Activated CD4-positive, alpha-beta memory T cell treated with anti-CD3 and anti-CD28 coated beads for 36 hours (primary cell): ENCODE measurements around the gene CFHR5. TPM values are rescaled to one million over a fixed set of nuclear protein-coding genes. Genes with fewer than 3 reads are reported as not detected.
"Not testable (repeated sequence)": the region's sequence is repeated elsewhere in the genome, so short reads cannot be mapped to it uniquely, and the experiment has no call there.

Source experiments
- CTCF ChIA-PET: fragments of 350-600 bp; sonication (Branson Sonifier 250); formaldehyde crosslinking; loops from one replicate; lab custom pipeline; 2021; ENCODE audit warnings: antibody characterized with exemption, inconsistent platforms; lab: Charles Lee
- POLR2A ChIA-PET: fragments of 350-600 bp; sonication (Branson Sonifier 250); formaldehyde crosslinking; loops from one replicate; lab custom pipeline; 2021; ENCODE audit warnings: antibody characterized with exemption; lab: Charles Lee
- DNase-seq: peaks from one replicate; pipeline ENCODE4 v3.0.0-alpha.2; 2020
- H3K27ac Mint-ChIP-seq: one replicate; pipeline ENCODE4 v1.8.0; 2021; ENCODE audit warnings: mixed read lengths
- H3K27me3 Mint-ChIP-seq: one replicate; pipeline ENCODE4 v1.8.0; 2021; ENCODE audit warnings: mixed read lengths
- H3K36me3 Mint-ChIP-seq: one replicate; pipeline ENCODE4 v1.8.0; 2021; ENCODE audit warnings: mixed read lengths
- H3K4me1 Mint-ChIP-seq: one replicate; pipeline ENCODE4 v1.8.0; 2021; ENCODE audit warnings: low read depth, mixed read lengths
- H3K4me3 Mint-ChIP-seq: one replicate; pipeline ENCODE4 v1.8.0; 2021; ENCODE audit warnings: mild to moderate bottlenecking, mixed read lengths
- H3K9me3 Mint-ChIP-seq: one replicate; pipeline ENCODE4 v1.8.0; 2021; ENCODE audit warnings: mixed read lengths
- intact Hi-C: fragments of 100-400 bp; cut with micrococcal nuclease; formaldehyde crosslinking; loops from one replicate; pipeline ENCODE4 v1.15.1; 2023
- total RNA-seq, 2 experiments: library from RNA; stranded (reverse); gene quantifications; one replicate each; pipeline ENCODE4 v1.2.3, GENCODE V29; 2021

The CFHR5 gene
- not detected for total RNA-seq

DNA sequence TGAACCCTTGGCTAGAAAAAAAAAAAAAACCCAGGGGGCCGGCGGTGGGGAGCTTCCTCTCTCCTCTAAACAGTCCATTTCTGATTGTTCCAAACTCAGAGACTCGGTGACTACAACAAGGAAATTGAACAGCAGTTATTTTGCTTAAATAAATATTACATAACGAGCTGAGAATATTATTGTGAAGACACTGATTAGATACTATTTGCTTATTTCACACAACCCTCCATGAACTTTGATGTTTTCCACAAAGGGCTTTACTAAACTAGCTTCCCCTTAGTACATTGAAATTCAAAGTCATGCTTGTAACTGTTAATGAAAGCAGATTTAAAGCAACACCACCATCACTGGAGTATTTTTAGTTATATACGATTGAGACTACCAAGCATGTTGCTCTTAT lies at the start of gene CFHR5:
CFHR5 (plus strand) TSS at position 279 of the 400 bp plus-strand sequence; CDS start at position 388, 109 bp downstream.
- POLR2A ChIA-PET: no interaction called here
- H3K4me1 Mint-ChIP-seq: no peaks in the 10 kb centered on the region
- no peak for DNase-seq
- H3K27ac Mint-ChIP-seq: no peak within 1 kb of the TSS
- CTCF ChIA-PET: no interaction called here
- no peaks in the 10 kb centered on the region for H3K9me3 Mint-ChIP-seq
- intact Hi-C loops: no loop called here
- H3K27me3 Mint-ChIP-seq: no peaks in the 10 kb centered on the region
- no peak within 1 kb of the TSS for H3K4me3 Mint-ChIP-seq
- H3K36me3 Mint-ChIP-seq: no peaks in the 10 kb centered on the region

DNA sequence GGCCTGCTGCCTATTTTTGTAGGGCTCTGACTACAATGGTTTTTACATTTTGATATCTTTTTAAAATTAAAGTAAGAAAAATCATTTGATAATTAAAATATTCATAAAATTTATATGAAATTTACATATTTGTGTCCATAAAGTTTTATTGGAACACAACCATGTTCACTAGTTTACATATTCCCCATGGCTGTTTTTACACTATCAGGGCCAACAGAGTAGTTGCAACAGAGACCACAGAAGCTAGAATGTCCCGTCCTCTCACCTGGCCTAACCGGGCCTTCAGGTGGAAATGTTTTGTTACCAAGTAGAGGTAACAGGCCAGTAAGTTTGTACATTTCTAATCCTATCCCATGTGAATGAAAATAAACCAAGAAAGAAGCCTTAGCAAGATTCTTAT lies 44.5 kb upstream of the CFHR5 start:
- H3K4me1 Mint-ChIP-seq, POLR2A ChIA-PET, H3K27ac Mint-ChIP-seq, H3K9me3 Mint-ChIP-seq, intact Hi-C loops, H3K36me3 Mint-ChIP-seq, DNase-seq, CTCF ChIA-PET, H3K27me3 Mint-ChIP-seq, H3K4me3 Mint-ChIP-seq: not testable (repeated sequence)

DNA sequence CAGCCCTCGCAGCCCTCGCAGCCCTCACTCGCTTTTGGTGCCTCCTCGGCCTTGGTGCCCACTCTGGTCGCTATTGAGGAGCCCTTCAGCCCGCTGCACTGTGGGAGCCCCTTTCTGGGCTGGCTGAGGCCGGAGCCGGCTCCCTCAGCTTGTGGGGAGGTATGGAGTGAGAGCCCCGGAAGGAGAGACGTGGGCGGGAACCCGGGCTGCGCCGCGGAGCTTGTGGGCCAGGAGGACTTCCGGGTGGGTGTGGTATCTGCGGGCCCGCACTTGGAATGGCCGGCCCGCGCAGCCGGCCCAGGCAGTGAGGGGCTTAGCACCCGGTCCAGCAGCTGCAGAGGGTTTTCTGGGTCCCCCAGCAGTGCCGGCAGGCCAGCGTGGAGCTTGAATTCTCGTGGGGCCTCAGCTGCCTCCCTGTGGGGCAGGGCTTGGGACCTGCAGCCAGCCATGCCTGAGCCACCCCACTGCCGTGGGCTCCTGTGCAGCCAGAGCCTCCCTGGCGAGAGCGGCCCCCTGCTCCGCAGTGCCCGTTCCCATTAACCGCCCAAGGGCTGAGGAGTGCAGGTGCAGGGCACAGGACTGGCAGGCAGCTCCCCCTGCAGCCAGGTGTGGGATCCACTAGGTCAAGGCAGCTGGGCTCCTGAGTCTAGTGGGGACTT lies 43.7 kb upstream of the CFHR5 start:
- Mint-ChIP-seq H3K9me3 (no peaks in the 10 kb centered on the region), H3K27ac (no peak overlapping the region), H3K36me3 (no peaks in the 10 kb centered on the region), H3K27me3 (no peaks in the 10 kb centered on the region), H3K4me1 (no peaks in the 10 kb centered on the region), H3K4me3 (no peak overlapping the region)
- intact Hi-C loops: no loop called here
- DNase-seq: no peak
- CTCF ChIA-PET: no interaction called here
- POLR2A ChIA-PET: no interaction called here

DNA sequence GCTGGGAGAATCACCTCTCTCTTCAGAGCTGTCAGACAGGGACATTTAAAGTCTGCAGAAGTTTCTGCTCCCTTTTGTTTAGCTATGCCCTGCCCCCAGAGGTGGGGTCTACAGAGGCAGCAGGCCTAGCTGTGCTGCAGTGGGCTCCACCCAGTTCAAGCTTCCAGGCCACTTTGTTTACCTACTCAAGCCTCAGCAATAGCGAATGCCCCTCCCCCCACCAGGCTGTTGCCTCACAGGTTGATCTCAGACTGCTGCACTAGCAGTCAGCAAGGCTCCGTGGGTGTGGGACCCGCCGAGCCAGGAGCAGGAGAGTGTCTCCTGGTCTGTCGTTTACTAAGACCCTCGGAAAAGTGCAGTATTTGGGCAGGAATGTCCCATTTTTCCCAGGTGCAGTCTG lies 35.9 kb upstream of the CFHR5 start:
- H3K27me3 Mint-ChIP-seq, H3K27ac Mint-ChIP-seq, H3K4me3 Mint-ChIP-seq, DNase-seq, intact Hi-C loops, POLR2A ChIA-PET, CTCF ChIA-PET, H3K9me3 Mint-ChIP-seq, H3K36me3 Mint-ChIP-seq, H3K4me1 Mint-ChIP-seq: not testable (repeated sequence)

DNA sequence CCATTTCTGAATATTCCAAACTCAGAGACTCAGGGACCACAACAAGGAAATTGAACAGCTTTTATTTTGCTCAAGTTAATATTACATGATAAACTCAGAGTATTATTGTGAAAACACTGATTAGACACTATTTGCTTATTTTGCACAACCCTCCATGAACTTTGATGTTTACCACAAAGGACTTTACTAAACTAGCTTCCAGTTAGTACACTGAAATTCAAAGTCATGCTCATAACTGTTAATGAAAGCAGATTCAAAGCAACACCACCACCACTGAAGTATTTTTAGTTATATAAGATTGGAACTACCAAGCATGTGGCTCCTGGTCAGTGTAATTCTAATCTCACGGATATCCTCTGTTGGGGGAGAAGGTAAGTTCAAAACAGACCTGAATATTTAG lies 33.8 kb upstream of the CFHR5 start, which contains the start of gene CFHR2:
CFHR2 (plus strand) TSS at position 171 of the 400 bp plus-strand sequence; CDS start at position 314, 143 bp downstream.
- H3K9me3 Mint-ChIP-seq: not testable (repeated sequence)

DNA sequence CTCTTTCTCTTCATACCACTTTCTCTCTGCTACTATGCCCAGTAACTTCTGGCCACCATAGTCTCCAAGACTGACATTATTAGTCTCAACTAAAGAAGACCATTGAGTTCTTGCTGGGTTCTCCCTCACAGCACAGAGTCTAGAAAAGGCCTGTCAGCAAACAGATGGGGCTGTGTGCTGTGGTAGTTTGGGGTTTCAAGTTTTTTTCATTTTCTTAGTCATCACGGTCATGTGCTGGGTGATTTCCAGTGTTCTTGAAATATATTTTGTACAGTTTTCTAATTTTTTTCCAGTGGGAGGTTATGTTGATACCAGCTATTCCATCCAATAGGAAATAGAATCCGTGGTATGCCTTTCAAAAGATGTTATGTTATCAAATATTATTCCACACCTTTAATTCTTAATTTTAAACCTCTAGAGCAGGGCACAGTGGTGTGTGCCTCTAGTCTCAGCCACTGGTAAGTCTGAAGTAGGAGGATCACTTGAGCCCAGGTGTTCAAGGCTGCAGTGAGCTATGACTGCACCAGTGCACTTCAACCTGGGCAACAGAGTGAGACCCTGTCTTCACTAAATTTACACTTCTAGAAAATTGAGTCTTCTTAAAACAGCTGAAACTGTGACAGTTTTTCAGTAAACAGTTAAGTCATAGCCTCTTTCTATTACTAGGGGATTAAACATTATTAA lies 25.5 kb upstream of the CFHR5 start:
- ChIA-PET POLR2A (no interaction called here), CTCF (no interaction called here)
- intact Hi-C loops: no loop called here
- DNase-seq: no peak
- Mint-ChIP-seq H3K4me1 (no peaks in the 10 kb centered on the region), H3K4me3 (no peak overlapping the region), H3K27ac (no peak overlapping the region), H3K9me3 (no peaks in the 10 kb centered on the region), H3K36me3 (no peaks in the 10 kb centered on the region), H3K27me3 (no peaks in the 10 kb centered on the region)

More for the DNA sequence above, 33.8 kb upstream of the CFHR5 start, which contains the start of gene CFHR2:
- H3K27ac Mint-ChIP-seq, H3K36me3 Mint-ChIP-seq, H3K4me1 Mint-ChIP-seq, DNase-seq, H3K27me3 Mint-ChIP-seq, CTCF ChIA-PET, intact Hi-C loops, POLR2A ChIA-PET, H3K4me3 Mint-ChIP-seq: not testable (repeated sequence)

DNA sequence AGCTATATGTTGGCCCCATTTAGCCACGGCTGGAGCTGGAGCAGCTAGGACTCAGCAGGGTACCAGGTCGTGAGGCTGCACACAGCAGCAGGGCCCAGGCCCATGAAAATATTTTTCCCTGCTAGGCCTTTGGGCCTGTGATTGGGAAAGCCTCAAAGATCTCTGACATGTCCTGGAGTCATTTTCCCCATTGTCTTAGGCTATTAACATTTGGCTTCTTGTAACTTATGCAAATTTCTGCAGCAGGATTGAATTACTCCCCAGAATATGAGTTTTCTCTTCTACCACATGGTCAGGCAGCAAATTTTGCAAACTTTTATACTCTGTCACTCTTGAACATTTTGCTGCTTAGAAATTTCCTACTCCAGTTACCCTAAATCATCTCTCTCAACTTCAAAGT lies 22.6 kb upstream of the CFHR5 start:
- Mint-ChIP-seq H3K27me3 (no peaks in the 10 kb centered on the region), H3K4me1 (no peaks in the 10 kb centered on the region), H3K27ac (no peak overlapping the region), H3K9me3 (no peaks in the 10 kb centered on the region), H3K4me3 (no peak overlapping the region), H3K36me3 (no peaks in the 10 kb centered on the region)
- POLR2A ChIA-PET: no interaction called here
- CTCF ChIA-PET: no interaction called here
- no peak for DNase-seq
- intact Hi-C loops: no loop called here

DNA sequence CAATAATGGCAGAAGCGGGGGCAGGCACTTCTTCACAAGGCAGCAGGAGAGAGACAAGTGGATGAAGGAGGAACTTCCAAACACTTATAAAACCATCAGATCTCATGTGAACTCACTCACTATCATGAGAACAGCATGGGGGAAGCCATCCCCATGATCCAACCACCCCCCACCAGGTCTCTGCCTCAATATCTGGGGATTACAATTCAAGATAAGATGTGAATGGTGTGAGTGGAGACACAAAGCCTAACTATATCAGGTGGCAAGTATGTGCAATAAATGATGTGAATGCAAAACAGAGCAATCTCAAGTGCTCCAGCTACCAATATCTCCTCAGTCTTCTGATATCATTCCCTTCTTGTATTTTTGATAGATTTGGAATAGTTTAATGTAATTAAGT lies 21.4 kb upstream of the CFHR5 start:
- H3K4me1 Mint-ChIP-seq: no peaks in the 10 kb centered on the region
- H3K27me3 Mint-ChIP-seq: no peaks in the 10 kb centered on the region
- no peak for DNase-seq
- no peaks in the 10 kb centered on the region for H3K36me3 Mint-ChIP-seq
- no peak overlapping the region for H3K4me3 Mint-ChIP-seq
- intact Hi-C loops: no loop called here
- H3K9me3 Mint-ChIP-seq: no peaks in the 10 kb centered on the region
- CTCF ChIA-PET: no interaction called here
- no peak overlapping the region for H3K27ac Mint-ChIP-seq
- POLR2A ChIA-PET: no interaction called here

DNA sequence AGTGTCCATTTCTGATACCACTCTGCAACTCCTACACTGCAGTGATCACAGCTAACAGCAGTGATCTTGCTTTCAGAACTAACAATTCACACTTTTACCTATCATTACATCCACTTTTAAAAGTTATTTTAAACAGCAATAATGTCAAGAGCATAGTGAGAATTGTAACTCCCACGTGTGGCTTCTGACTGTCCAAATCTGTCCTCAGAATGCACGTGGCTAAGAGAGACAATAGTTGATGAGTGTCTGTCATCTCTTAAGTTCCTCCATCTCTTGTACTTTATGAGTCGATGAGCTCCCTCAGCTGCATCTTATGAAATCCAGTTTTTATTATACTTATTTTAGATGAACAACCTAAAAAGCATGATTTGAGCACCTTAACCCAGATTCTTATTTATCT lies 16.5 kb upstream of the CFHR5 start:
- DNase-seq: no peak
- Mint-ChIP-seq H3K27me3 (peaks cover 5% of the 10 kb centered on the region), H3K9me3 (no peaks in the 10 kb centered on the region), H3K36me3 (no peaks in the 10 kb centered on the region), H3K4me3 (no peak overlapping the region), H3K4me1 (no peaks in the 10 kb centered on the region), H3K27ac (no peak overlapping the region)
- ChIA-PET POLR2A (no interaction called here), CTCF (no interaction called here)
- intact Hi-C loops: no loop called here

DNA sequence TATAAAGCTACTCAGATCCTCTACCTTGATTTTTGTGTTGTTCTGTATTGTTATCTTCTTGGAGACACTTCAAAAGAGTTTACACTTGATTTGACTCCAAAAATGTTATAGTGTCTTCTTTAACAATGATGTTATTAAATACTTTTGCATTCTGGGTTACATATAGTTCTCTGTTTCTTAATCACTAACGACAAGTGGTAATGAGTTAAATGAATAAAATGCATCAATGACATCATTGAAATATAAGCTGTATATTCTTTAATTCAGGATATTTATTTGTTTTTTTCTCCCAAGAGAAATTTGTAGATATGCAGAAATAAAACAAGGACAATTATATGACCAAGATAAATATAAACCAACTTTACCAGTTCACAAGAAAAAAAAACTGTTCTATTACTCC lies 7.2 kb upstream of the CFHR5 start:
- Mint-ChIP-seq H3K27ac (no peak overlapping the region), H3K4me1 (no peaks in the 10 kb centered on the region), H3K36me3 (no peaks in the 10 kb centered on the region), H3K27me3 (no peaks in the 10 kb centered on the region), H3K9me3 (no peaks in the 10 kb centered on the region), H3K4me3 (no peak overlapping the region)
- intact Hi-C loops: no loop called here
- ChIA-PET CTCF (no interaction called here), POLR2A (no interaction called here)
- no peak for DNase-seq

DNA sequence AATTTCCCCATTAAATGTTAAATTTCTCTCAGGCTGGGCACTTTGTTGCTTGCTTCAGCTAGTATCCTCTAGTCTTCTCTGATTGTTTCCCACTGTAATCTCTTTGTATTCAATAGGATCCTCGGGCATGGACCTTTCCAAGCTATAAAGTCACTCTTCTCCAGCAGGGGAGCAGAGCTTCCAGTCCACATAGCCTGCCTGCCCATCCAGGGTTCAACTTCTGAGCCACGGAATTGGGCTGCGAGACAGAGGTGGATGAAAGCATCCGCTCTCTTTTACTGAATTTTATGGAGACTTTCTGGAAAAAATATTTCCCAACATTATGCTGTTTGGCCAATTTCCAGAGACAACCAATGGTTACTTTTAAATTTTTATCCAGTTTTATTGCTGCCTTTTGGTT lies 1.1 kb upstream of the CFHR5 start:
- no peaks in the 10 kb centered on the region for H3K4me1 Mint-ChIP-seq
- ChIA-PET POLR2A (no interaction called here), CTCF (no interaction called here)
- no peaks in the 10 kb centered on the region for H3K27me3 Mint-ChIP-seq
- intact Hi-C loops: no loop called here
- H3K27ac Mint-ChIP-seq: no peak overlapping the region
- no peak for DNase-seq
- H3K36me3 Mint-ChIP-seq: no peaks in the 10 kb centered on the region
- H3K4me3 Mint-ChIP-seq: no peak overlapping the region
- H3K9me3 Mint-ChIP-seq: no peaks in the 10 kb centered on the region

DNA sequence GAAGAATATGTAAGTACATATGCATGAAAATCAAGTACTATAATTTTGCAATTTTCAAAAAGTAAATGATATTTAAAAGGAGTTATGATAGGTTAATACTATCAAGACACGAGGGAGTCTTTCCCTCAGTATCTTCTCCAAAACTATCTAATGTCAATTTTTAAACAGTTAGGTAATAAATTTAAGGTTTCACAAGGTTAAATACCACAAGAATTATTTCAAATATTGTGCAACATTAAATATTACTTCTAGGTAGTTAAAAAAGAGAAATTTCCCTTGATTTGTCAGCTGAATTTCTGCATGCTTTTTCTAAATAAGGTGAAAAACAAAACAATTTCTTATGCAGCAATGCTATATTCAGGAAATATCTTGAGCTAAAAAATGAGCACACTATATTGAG lies 3.5 kb downstream of the CFHR5 start:
- CTCF ChIA-PET: no interaction called here
- intact Hi-C loops: no loop called here
- POLR2A ChIA-PET: no interaction called here
- no peak overlapping the region for H3K4me3 Mint-ChIP-seq
- H3K36me3 Mint-ChIP-seq: no peaks in the 10 kb centered on the region
- H3K9me3 Mint-ChIP-seq: no peaks in the 10 kb centered on the region
- H3K27me3 Mint-ChIP-seq: no peaks in the 10 kb centered on the region
- no peak for DNase-seq
- no peaks in the 10 kb centered on the region for H3K4me1 Mint-ChIP-seq
- H3K27ac Mint-ChIP-seq: no peak overlapping the region

DNA sequence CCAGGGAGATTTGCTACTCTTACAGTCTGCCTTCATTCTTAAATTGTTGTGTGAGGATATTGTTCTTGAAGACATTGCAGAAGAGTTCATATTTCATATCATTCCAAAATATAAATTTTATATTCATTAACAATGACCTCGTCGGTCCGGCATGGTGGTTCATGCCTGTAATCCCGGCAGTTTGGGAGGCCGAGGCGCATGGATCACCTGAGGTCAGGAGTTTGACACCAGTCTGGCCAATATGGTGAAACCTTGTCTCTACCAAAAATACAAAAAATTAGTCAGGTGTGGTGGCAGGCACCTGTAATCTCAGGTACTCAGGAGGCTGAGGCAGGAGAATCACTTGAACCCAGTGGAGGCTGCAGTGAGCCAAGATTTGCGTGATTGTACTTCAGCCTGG lies 4.9 kb downstream of the CFHR5 start:
- H3K27ac Mint-ChIP-seq, CTCF ChIA-PET, H3K36me3 Mint-ChIP-seq, intact Hi-C loops, H3K4me1 Mint-ChIP-seq, H3K9me3 Mint-ChIP-seq, H3K27me3 Mint-ChIP-seq, H3K4me3 Mint-ChIP-seq, DNase-seq, POLR2A ChIA-PET: not testable (repeated sequence)
